WI38 (cell line): Measurements from ENCODE around the gene OS9.

ENCODE experiments used
- H3K4me3 ChIP-seq: 2 replicates; pipeline ENCODE4 v1.5.1; 2011; ENCODE audit warnings: low read depth, mild to moderate bottlenecking, control low read depth, low read length
- CTCF ChIP-seq: IDR thresholded peaks from 2 replicates; pipeline ENCODE4 v1.5.1; 2012; ENCODE audit warnings: low read depth, mild to moderate bottlenecking, control low read depth, low read length

The OS9 gene

GRCh38 chr12:57727758-57728395 is 33.9 kb downstream of the OS9 start:
- TF ChIP-seq CTCF, result no peak
- no peak overlapping the region for H3K4me3 ChIP-seq

GRCh38 chr12:57729321-57729844 is 35.5 kb downstream of the OS9 start:
- TF ChIP-seq CTCF, result no peak
- H3K4me3 ChIP-seq, result no peak overlapping the region

GRCh38 chr12:57730336-57731067 is 36.6 kb downstream of the OS9 start:
- no peak overlapping the region for H3K4me3 ChIP-seq
- TF ChIP-seq CTCF, result no peak

GRCh38 chr12:57731411-57732080 is 37.6 kb downstream of the OS9 start:
- H3K4me3 ChIP-seq, result no peak overlapping the region
- no peak for TF ChIP-seq CTCF

GRCh38 chr12:57732270-57732669 is 38.3 kb downstream of the OS9 start:
- no peak overlapping the region for H3K4me3 ChIP-seq
- TF ChIP-seq CTCF, result no peak

- no peak overlapping the region for H3K4me3 ChIP-seq
- TF ChIP-seq CTCF, result no peak
Observed at GRCh38 chr12:57732726-57733593, 39.0 kb downstream of the OS9 start.
